SK-N-SH (cell line): ENCODE results near the gene BTAF1. TPM values are rescaled to one million over a fixed set of nuclear protein-coding genes. Genes with fewer than 3 reads are reported as not detected.

Experiments
- CTCF ChIA-PET: fragments of 300-600, 350-600 bp; formaldehyde crosslinking; extraction: SDS; loops from one replicate; lab custom pipeline; 2021; lab: Yijun Ruan, JAX
- POLR2A ChIA-PET: fragments of 350-600 bp; sonication (Branson Sonifier 250); formaldehyde crosslinking; extraction: SDS; loops from one replicate; lab custom pipeline; 2020; ENCODE audit warnings: antibody characterized with exemption, inconsistent platforms; lab: Yijun Ruan, JAX
- DNase-seq: peaks from one replicate; pipeline ENCODE4 v3.0.0; 2012
- H2AFZ ChIP-seq: fragments of 200-600 bp; sonication (generic); 2 replicates; pipeline ENCODE4 v1.8.1; 2016; ENCODE audit warnings: antibody characterized with exemption, mild to moderate bottlenecking, low read depth
- H3F3A ChIP-seq: fragments of 200-600 bp; sonication (generic); replicated peaks from 2 replicates; pipeline ENCODE3; 2016; ENCODE audit warnings: antibody characterized with exemption, mild to moderate bottlenecking; ENCODE audit not compliant: insufficient read depth
- H3K27ac ChIP-seq, 2 experiments: fragments of 200-500 bp in 1 of 2; fragments of 200-600 bp in 1 of 2; sonication (Bioruptor generic) in 1 of 2; sonication (generic), shearing (Covaris generic) in 1 of 2; 2 replicates each; pipeline versions ENCODE4 v1.5.1 to v1.6.1; 2014 to 2016; ENCODE audit warnings: low read depth in 2 of 2, inconsistent platforms in 1 of 2, low read length in 1 of 2, mild to moderate bottlenecking in 1 of 2, mixed read lengths in 1 of 2
- H3K27me3 ChIP-seq: fragments of 200-600 bp; sonication (generic), shearing (Covaris generic); 2 replicates; pipeline ENCODE4 v1.6.1; 2016; ENCODE audit warnings: mixed run types; ENCODE audit not compliant: insufficient read depth
- H3K36me3 ChIP-seq, 2 experiments: fragments of 200-500 bp in 1 of 2; fragments of 200-600 bp in 1 of 2; sonication (Bioruptor generic) in 1 of 2; sonication (generic) in 1 of 2; replicated peaks in 1 of 2; 2 replicates each; pipeline versions ENCODE3 to v1.5.1; 2014 to 2016; ENCODE audit warnings: low read length in 1 of 2, mild to moderate bottlenecking in 1 of 2; ENCODE audit not compliant: insufficient read depth in 2 of 2, control insufficient read depth in 1 of 2
- H3K4me1 ChIP-seq, 2 experiments: fragments of 200-500 bp in 1 of 2; fragments of 200-600 bp in 1 of 2; sonication (Bioruptor generic) in 1 of 2; sonication (generic), shearing (Covaris generic) in 1 of 2; 2 replicates each; pipeline versions ENCODE4 v1.5.1 to v1.6.1; 2014 to 2016; ENCODE audit warnings: low read depth in 1 of 2, low read length in 1 of 2, mixed run types in 1 of 2; ENCODE audit not compliant: insufficient read depth in 2 of 2, control insufficient read depth in 1 of 2
- H3K4me2 ChIP-seq: fragments of 200-600 bp; sonication (generic), shearing (Covaris generic); 2 replicates; pipeline ENCODE4 v1.6.1; 2017; ENCODE audit warnings: mixed run types
- H3K4me3 ChIP-seq, 2 experiments: fragments of 200-500 bp in 1 of 2; fragments of 200-600 bp in 1 of 2; sonication (Bioruptor generic) in 1 of 2; sonication (generic), shearing (Covaris generic) in 1 of 2; 2 replicates each; pipeline versions ENCODE4 v1.5.1 to v1.8.1; 2014 to 2016; ENCODE audit warnings: low read depth in 2 of 2, inconsistent platforms in 1 of 2, low read length in 1 of 2, mild to moderate bottlenecking in 1 of 2, mixed read lengths in 1 of 2, moderate library complexity in 1 of 2
- H3K79me2 ChIP-seq: fragments of 200-600 bp; sonication (generic); 2 replicates; pipeline ENCODE4 v1.8.1; 2017; ENCODE audit warnings: mild to moderate bottlenecking; ENCODE audit not compliant: insufficient read depth
- H3K9ac ChIP-seq: fragments of 200-600 bp; sonication (generic); 2 replicates; pipeline ENCODE4 v1.6.1; 2017; ENCODE audit warnings: mixed run types
- H3K9me2 ChIP-seq: fragments of 200-600 bp; sonication (generic); 2 replicates; pipeline ENCODE4 v1.6.1; 2017; ENCODE audit warnings: mixed run types
- H3K9me3 ChIP-seq: fragments of 200-600 bp; sonication (generic); 2 replicates; pipeline ENCODE4 v1.6.1; 2017; ENCODE audit warnings: mixed run types, mild to moderate bottlenecking, moderate library complexity
- H4K20me1 ChIP-seq: fragments of 200-600 bp; sonication (generic); 2 replicates; pipeline ENCODE4 v1.6.1; 2017; ENCODE audit warnings: mild to moderate bottlenecking, mixed run types; ENCODE audit not compliant: insufficient read depth
- CTCF ChIP-seq: fragments of 200-600 bp; sonication (generic); IDR thresholded peaks from 2 replicates; pipeline ENCODE4 v1.6.1; 2017; ENCODE audit warnings: antibody characterized with exemption, mild to moderate bottlenecking, moderate library complexity
- ELF1 ChIP-seq: IDR thresholded peaks from 2 replicates; pipeline ENCODE4 v1.4.0; 2012
- EP300 ChIP-seq, 2 experiments: IDR thresholded peaks; 2 replicates each; pipeline versions ENCODE4 v1.4.0 to v1.6.1; 2012; ENCODE audit warnings: borderline replicate concordance in 1 of 2, low read depth in 1 of 2, low read length in 1 of 2
- FOXJ3 ChIP-seq: sonication (generic); formaldehyde crosslinking; IDR thresholded peaks from 2 replicates; pipeline ENCODE4 v1.5.1; 2020; ENCODE audit warnings: mild to moderate bottlenecking, missing genetic modification reagents
- GATA2 ChIP-seq: sonication (generic); formaldehyde crosslinking; IDR thresholded peaks from 2 replicates; pipeline ENCODE4 v1.5.0; 2020; ENCODE audit warnings: mild to moderate bottlenecking, missing genetic modification reagents
- NFIC ChIP-seq: IDR thresholded peaks from 2 replicates; pipeline ENCODE4 v1.4.0; 2012; ENCODE audit warnings: borderline replicate concordance
- NRF1 ChIP-seq: IDR thresholded peaks from 2 replicates; pipeline ENCODE4 v1.6.1; 2012; ENCODE audit warnings: low read depth, mild to moderate bottlenecking, low read length
- RAD21 ChIP-seq: IDR thresholded peaks from 2 replicates; pipeline ENCODE4 v1.6.1; 2012; ENCODE audit warnings: mild to moderate bottlenecking, low read length
- RCOR1 ChIP-seq: fragments of 150-350 bp; IDR thresholded peaks from 2 replicates; pipeline ENCODE4 v1.6.1; 2017; ENCODE audit warnings: antibody characterized with exemption, low read length
- REST ChIP-seq: IDR thresholded peaks from 2 replicates; pipeline ENCODE4 v1.6.1; 2012; ENCODE audit warnings: mild to moderate bottlenecking, low read depth, low read length, moderate library complexity
- SIN3A ChIP-seq: IDR thresholded peaks from 2 replicates; pipeline ENCODE4 v1.6.1; 2012; ENCODE audit warnings: low read depth, mild to moderate bottlenecking, low read length, moderate library complexity, borderline replicate concordance
- TAF1 ChIP-seq: IDR thresholded peaks from 2 replicates; pipeline ENCODE4 v1.6.1; 2012; ENCODE audit warnings: low read depth, mild to moderate bottlenecking, low read length, moderate library complexity, borderline replicate concordance
- TCF12 ChIP-seq: IDR thresholded peaks from 2 replicates; pipeline ENCODE4 v1.4.0; 2012
- USF1 ChIP-seq: IDR thresholded peaks from 2 replicates; pipeline ENCODE4 v1.4.0; 2012; ENCODE audit warnings: low read depth, borderline replicate concordance
- WGBS: methylation state at CpG from one replicate; pipeline ENCODE4 v1.1.6; 2017; ENCODE audit warnings: low lambda C conversion rate; 5-methylcytosine and 5-hydroxymethylcytosine counted together
- polyA plus RNA-seq, 3 experiments: library from polyadenylated mRNA; depleted of rRNA; stranded (reverse); fragments of >200 nt; gene quantifications; 2 replicates each; pipeline ENCODE4 v1.2.3, GENCODE V29; 2012

Gene BTAF1
- polyA plus RNA-seq, 1 of the 3 experiments (the other 2 are of a cell fraction): 9.8 TPM

GRCh38 chr10:91931526-91932190 is 8.1 kb downstream of the BTAF1 start (continued):
- TF ChIP-seq REST: no peak

- Histone ChIP-seq H3K79me2 (peaks cover 98% of the 10 kb centered on the region), H3K27me3 (no peaks in the 10 kb centered on the region), H3K9me3 (no peaks in the 10 kb centered on the region), H3K4me1 (peaks cover 0 to 7% of the 10 kb centered on the region in 2 experiments; a peak in 2 of 4 replicates), H3F3A (peaks cover 9% of the 10 kb centered on the region), H2AFZ (no peak overlapping the region), H3K9me2 (no peaks in the 10 kb centered on the region), H3K4me3 (no peak overlapping the region), H4K20me1 (peaks cover 29% of the 10 kb centered on the region), H3K36me3 (peaks cover 41 to 51% of the 10 kb centered on the region in 2 experiments), H3K4me2 (no peak overlapping the region), H3K27ac (no peak overlapping the region), H3K9ac (no peak overlapping the region)
- ChIA-PET CTCF (interaction anchor here (1.3 to 4.1 kb wide), 2 partner anchors 15 to 19 kb away, joined by 3 to 14 read pairs; no protein-coding TSS in a partner anchor), POLR2A (interaction anchor here (2.3 kb wide), 1 partner anchor 9 kb away, joined by 6 read pairs; the partner anchor contains the start of gene BTAF1)
- 87% methylated on average over 1 of the region's 1 CpG for WGBS
- DNase-seq: no peak
- TF ChIP-seq ELF1 (no peak), NRF1 (no peak), GATA2 (CRISPR knock-in tag) (no peak), RAD21 (no peak), RCOR1 (no peak), USF1 (no peak), FOXJ3 (CRISPR knock-in tag) (no peak), TAF1 (no peak), NFIC (no peak), EP300 (IDR thresholded peaks at IDR 0.05; ENCODE audit: borderline replicate concordance in 1 of 2, low read depth in 1 of 2, low read length in 1 of 2) (no peak), TCF12 (no peak), CTCF (no peak), SIN3A (no peak)
These were observed 9.2 kb downstream of the BTAF1 start for GRCh38 chr10:91932737-91933136.
